GM21526 (cell line): ENCODE measurements around the gene COG5.

ENCODE experiments used
- ATAC-seq: cut with Tn5 transposase; IDR thresholded peaks from one replicate; pipeline ENCODE4 v1.9.1; 2021; ENCODE audit warnings: moderate library complexity; ENCODE audit not compliant: unreplicated experiment, low FRiP score

The COG5 gene

GRCh38 chr7:107526672-107527071 is 37.0 kb downstream of the COG5 start:
- no peak for ATAC-seq

GRCh38 chr7:107506674-107507339 is 56.9 kb downstream of the COG5 start:
- ATAC-seq, result no peak

- ATAC-seq, result no peak
These were observed 57.6 kb downstream of the COG5 start for GRCh38 chr7:107505997-107506673.

- no peak for ATAC-seq
These were observed 58.4 kb downstream of the COG5 start for GRCh38 chr7:107505362-107505761.

GRCh38 chr7:107503687-107504086 is 60.0 kb downstream of the COG5 start:
- no peak for ATAC-seq

GRCh38 chr7:107502797-107503196 is 60.9 kb downstream of the COG5 start:
- ATAC-seq, result no peak

GRCh38 chr7:107502154-107502553 is 61.6 kb downstream of the COG5 start:
- no peak for ATAC-seq

- no peak for ATAC-seq
These were observed 62.1 kb downstream of the COG5 start for GRCh38 chr7:107501593-107501992.

GRCh38 chr7:107499731-107500130 is 64.0 kb downstream of the COG5 start:
- ATAC-seq, result no peak

GRCh38 chr7:107495516-107495915 is 68.2 kb downstream of the COG5 start:
- no peak for ATAC-seq

GRCh38 chr7:107494884-107495283 is 68.8 kb downstream of the COG5 start:
- no peak for ATAC-seq

GRCh38 chr7:107494315-107494751 is 69.4 kb downstream of the COG5 start:
- ATAC-seq, result no peak

- no peak for ATAC-seq
These were observed 70.8 kb downstream of the COG5 start for GRCh38 chr7:107492875-107493274.

- ATAC-seq, result no peak
These were observed 77.7 kb downstream of the COG5 start for GRCh38 chr7:107486041-107486440.

GRCh38 chr7:107482571-107482970 is 81.1 kb downstream of the COG5 start:
- ATAC-seq, result no peak

- no peak for ATAC-seq
These were observed 82.8 kb downstream of the COG5 start for GRCh38 chr7:107480932-107481331.

GRCh38 chr7:107479303-107479702 is 84.4 kb downstream of the COG5 start:
- no peak for ATAC-seq

GRCh38 chr7:107474104-107474521 is 89.6 kb downstream of the COG5 start:
- no peak for ATAC-seq

GRCh38 chr7:107472116-107472515 is 91.6 kb downstream of the COG5 start:
- ATAC-seq, result no peak

- no peak for ATAC-seq
These were observed 92.2 kb downstream of the COG5 start for GRCh38 chr7:107471292-107472070.

- ATAC-seq, result no peak
These were observed 93.8 kb downstream of the COG5 start, which contains the start of gene GPR22 for GRCh38 chr7:107469929-107470328. GPR22 (plus strand) TSS chr7:107470057; CDS start chr7:107474061, 4,004 bp downstream.
